ENCODE measurements around the gene CHD3. TPM values are rescaled to one million over a fixed set of nuclear protein-coding genes. Genes with fewer than 3 reads are reported as not detected.

Gene CHD3
- total and polyA plus RNA-seq, 2 donors (not counting 1 experiment from before 2014, with no cell fraction given), result 68.1 to 69.1 TPM

DNA sequence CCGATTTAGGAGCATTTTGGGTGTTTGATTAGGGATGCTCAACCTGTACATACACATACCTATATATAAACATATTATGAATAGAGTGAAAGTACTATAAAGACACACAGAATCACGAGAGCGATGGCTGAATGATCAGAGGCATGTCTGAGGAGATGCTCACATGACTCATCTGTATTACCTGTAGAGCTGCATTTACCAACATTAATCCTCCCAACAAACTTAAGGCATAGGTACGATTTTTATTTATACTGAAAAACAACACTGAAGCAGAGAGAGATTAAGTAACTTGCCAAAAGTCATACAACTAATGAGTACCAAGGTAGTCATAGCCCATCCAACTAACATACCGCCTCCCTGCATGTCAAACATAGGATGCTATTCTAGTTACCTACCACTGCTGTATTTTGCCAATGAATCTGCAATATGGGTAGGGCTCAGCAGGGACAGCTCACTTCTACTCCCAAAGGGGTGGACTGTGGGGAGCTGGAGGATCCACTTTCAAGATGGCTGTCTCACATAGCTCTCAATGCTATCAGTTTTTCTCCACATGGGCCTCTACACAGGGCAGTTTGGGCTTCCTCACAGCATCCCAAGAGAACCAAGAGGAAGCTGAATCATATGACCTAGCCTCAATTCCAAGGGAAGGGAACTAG lies 23.5 kb upstream of the CHD3 start:
- Histone ChIP-seq H3K36me3 (replicated peaks in 1 of 2; ENCODE audit: control extremely low read depth in 1 of 2, control insufficient read depth in 1 of 2, extremely low read depth in 1 of 2, insufficient read depth in 2 of 2, low read length in 1 of 2) (peaks cover 1 to 4% of the 10 kb centered on the region in 2 experiments), H3K79me2 (ENCODE audit: control insufficient read depth, insufficient read depth, low read length) (peaks cover 11% of the 10 kb centered on the region), H3K9me3 (ENCODE audit: control extremely low read depth in 1 of 3, control insufficient read depth in 2 of 3, insufficient read depth in 1 of 3, low read length in 2 of 3) (no peaks in the 10 kb centered on the region), H3K27ac (ENCODE audit: low read length in 2 of 2) (no peak overlapping the region), H3K4me2 (replicated peaks; ENCODE audit: low read depth, low read length, poor library complexity, severe bottlenecking) (no peak overlapping the region), H3K4me3 (ENCODE audit: control extremely low read depth in 1 of 5, extremely low read depth in 1 of 5, insufficient read depth in 1 of 5, low read depth in 2 of 5, low read length in 4 of 5) (no peak overlapping the region), H3K27me3 (replicated peaks in 1 of 4; ENCODE audit: control extremely low read depth in 1 of 4, control insufficient read depth in 3 of 4, insufficient read depth in 4 of 4, low read length in 3 of 4) (no peaks in the 10 kb centered on the region), H3K9ac (ENCODE audit: low read length) (no peak overlapping the region), H4K20me1 (ENCODE audit: control insufficient read depth, insufficient read depth, low read length, poor library complexity, severe bottlenecking) (no peaks in the 10 kb centered on the region), H2AFZ (ENCODE audit: insufficient read depth, low read depth, low read length, poor library complexity, severe bottlenecking) (no peak overlapping the region), H3K4me1 (ENCODE audit: control insufficient read depth in 2 of 2, insufficient read depth in 2 of 2, low read length in 2 of 2) (peaks cover 5 to 8% of the 10 kb centered on the region in 2 donors)
- ATAC-seq (ENCODE audit: low read depth), result no peak
- intact Hi-C loops (cut with micrococcal nuclease), result no loop called here
- WGBS (ENCODE audit: insufficient coverage), result 100% methylated on average over 1 of the region's 5 CpGs
- no peak overlapping the region for H3K4me3 Mint-ChIP-seq
- ChIA-PET POLR2A (interaction anchor here (0.7 kb wide), 1 partner anchor 346 kb away, joined by 3 read pairs; no protein-coding TSS in a partner anchor), CTCF (interaction anchor here (0.7 to 8.6 kb wide), 12 partner anchors 9 to 194 kb away, joined by 3 to 144 read pairs (median 6); partner anchors contain the start of gene RNF227)
- TF ChIP-seq EZH2 (IDR thresholded peaks at IDR 0.05; ENCODE audit: borderline replicate concordance, insufficient read depth, low read depth, low read length, poor library complexity, severe bottlenecking), result no peak
- TF ChIP-seq, protein P1, sequence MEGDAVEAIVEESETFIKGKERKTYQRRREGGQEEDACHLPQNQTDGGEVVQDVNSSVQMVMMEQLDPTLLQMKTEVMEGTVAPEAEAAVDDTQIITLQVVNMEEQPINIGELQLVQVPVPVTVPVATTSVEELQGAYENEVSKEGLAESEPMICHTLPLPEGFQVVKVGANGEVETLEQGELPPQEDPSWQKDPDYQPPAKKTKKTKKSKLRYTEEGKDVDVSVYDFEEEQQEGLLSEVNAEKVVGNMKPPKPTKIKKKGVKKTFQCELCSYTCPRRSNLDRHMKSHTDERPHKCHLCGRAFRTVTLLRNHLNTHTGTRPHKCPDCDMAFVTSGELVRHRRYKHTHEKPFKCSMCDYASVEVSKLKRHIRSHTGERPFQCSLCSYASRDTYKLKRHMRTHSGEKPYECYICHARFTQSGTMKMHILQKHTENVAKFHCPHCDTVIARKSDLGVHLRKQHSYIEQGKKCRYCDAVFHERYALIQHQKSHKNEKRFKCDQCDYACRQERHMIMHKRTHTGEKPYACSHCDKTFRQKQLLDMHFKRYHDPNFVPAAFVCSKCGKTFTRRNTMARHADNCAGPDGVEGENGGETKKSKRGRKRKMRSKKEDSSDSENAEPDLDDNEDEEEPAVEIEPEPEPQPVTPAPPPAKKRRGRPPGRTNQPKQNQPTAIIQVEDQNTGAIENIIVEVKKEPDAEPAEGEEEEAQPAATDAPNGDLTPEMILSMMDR (IDR thresholded peaks at IDR 0.05), result no peak
- peaks cover 11% of the 10 kb centered on the region for H3K4me1 Mint-ChIP-seq
- H3K27ac Mint-ChIP-seq, result peak overlapping the region; percentile 5
- H3K9me3 Mint-ChIP-seq (ENCODE audit: insufficient read depth), result no peaks in the 10 kb centered on the region
- DNase-seq, result no peak
- H3K27me3 Mint-ChIP-seq, result no peaks in the 10 kb centered on the region

DNA sequence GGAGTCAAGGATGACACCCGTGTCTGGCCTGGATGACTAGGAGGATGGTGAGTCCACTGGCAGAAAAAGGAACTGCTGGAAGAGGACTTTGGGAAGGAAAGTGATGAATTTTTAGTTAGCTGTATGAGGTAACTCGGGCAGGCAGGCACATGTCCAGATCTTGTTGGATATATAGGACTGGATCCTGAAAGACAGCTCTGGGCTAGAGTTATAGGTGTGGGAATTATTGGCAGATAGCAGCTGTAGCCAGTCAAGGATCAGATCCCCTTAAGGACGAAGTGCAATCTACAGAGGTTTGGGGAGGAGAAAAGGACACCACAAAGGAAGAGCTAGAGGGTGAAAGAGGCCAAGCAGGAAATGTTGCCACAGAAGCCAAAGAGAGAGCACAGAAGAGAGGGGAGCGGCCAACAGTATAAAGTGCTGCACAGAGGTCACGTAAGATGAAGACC lies 20.7 kb upstream of the CHD3 start:
- no peak overlapping the region for H3K27ac ChIP-seq (ENCODE audit: low read length in 2 of 2)
- ChIA-PET POLR2A (interaction anchor here (0.6 kb wide), 1 partner anchor 12 kb away, joined by 8 read pairs; no protein-coding TSS in a partner anchor), CTCF (interaction anchor here (0.8 to 2.2 kb wide), 4 partner anchors 9 to 122 kb away, joined by 3 to 11 read pairs (median 4); no protein-coding TSS in a partner anchor)
- H3K36me3 ChIP-seq (replicated peaks in 1 of 2; ENCODE audit: control extremely low read depth in 1 of 2, control insufficient read depth in 1 of 2, extremely low read depth in 1 of 2, insufficient read depth in 2 of 2, low read length in 1 of 2), result peaks cover 1 to 4% of the 10 kb centered on the region in 2 experiments
- peaks cover 11% of the 10 kb centered on the region for H3K79me2 ChIP-seq (ENCODE audit: control insufficient read depth, insufficient read depth, low read length)
- DNase-seq (no peak), ATAC-seq (ENCODE audit: low read depth) (no peak)
- H3K4me2 ChIP-seq (replicated peaks; ENCODE audit: low read depth, low read length, poor library complexity, severe bottlenecking), result no peak overlapping the region
- Mint-ChIP-seq H3K4me3 (no peak overlapping the region), H3K27me3 (no peaks in the 10 kb centered on the region), H3K4me1 (peaks cover 8% of the 10 kb centered on the region), H3K9me3 (ENCODE audit: insufficient read depth) (no peaks in the 10 kb centered on the region), H3K27ac (no peak overlapping the region)
- no peaks in the 10 kb centered on the region for H3K27me3 ChIP-seq (replicated peaks in 1 of 4; ENCODE audit: control extremely low read depth in 1 of 4, control insufficient read depth in 3 of 4, insufficient read depth in 4 of 4, low read length in 3 of 4)
- H3K4me1 ChIP-seq (ENCODE audit: control insufficient read depth in 2 of 2, insufficient read depth in 2 of 2, low read length in 2 of 2), result peaks cover 5% of the 10 kb centered on the region in 2 donors
- intact Hi-C loops (cut with micrococcal nuclease), result no loop called here
- 25% methylated on average over 4 of the region's 5 CpGs for WGBS (ENCODE audit: insufficient coverage)
- no peak overlapping the region for H3K4me3 ChIP-seq (ENCODE audit: control extremely low read depth in 1 of 5, extremely low read depth in 1 of 5, insufficient read depth in 1 of 5, low read depth in 2 of 5, low read length in 4 of 5)
- no peak for TF ChIP-seq EZH2 (IDR thresholded peaks at IDR 0.05; ENCODE audit: borderline replicate concordance, insufficient read depth, low read depth, low read length, poor library complexity, severe bottlenecking)
- TF ChIP-seq, protein P1 (IDR thresholded peaks at IDR 0.05), result no peak
- no peaks in the 10 kb centered on the region for H3K9me3 ChIP-seq (ENCODE audit: control extremely low read depth in 1 of 3, control insufficient read depth in 2 of 3, insufficient read depth in 1 of 3, low read length in 2 of 3)
- H2AFZ ChIP-seq (ENCODE audit: insufficient read depth, low read depth, low read length, poor library complexity, severe bottlenecking), result no peak overlapping the region
- H4K20me1 ChIP-seq (ENCODE audit: control insufficient read depth, insufficient read depth, low read length, poor library complexity, severe bottlenecking), result no peaks in the 10 kb centered on the region
- H3K9ac ChIP-seq (ENCODE audit: low read length), result no peak overlapping the region

Measured in B cell (primary cell).